ENCODE results near the gene LSM14A.

LSM14A gene

DNA sequence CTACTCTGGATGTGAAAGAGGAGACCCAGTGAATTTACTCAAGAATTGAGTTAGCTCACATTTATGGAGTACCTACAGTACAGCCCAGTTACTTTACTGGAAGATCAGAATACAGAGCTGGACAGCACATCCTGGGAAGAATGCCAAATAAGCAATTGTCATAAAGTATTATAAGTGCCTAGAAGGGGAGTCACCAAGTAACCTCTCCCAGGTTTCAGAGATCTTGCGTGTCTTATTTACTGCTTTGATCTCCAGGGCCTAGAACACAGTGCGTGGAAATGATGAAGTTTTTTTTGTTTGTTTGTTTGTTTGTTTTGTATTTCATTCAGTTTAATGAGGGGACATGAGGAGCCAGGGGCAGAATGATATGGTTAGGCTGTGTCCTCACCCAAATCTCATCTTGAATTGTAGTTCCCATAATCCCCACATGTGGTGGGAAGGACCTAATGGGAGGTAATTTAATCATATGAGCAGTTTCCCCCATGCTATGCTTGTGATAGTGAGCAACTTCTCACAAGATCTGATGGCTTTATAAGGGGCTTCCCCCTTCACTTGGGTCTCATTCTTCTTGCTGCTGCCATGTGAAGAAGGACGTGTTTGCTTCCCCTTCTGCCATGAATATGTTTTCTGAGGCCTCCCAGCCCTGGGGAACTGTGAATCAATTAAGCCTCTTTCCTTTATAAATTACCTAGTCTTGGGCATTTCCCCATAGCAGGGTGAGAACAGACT lies 87.2 kb downstream of the LSM14A start:
- DNase-seq = no peak

GRCh38 chr19:34260771-34261173 lies 88.5 kb downstream of the LSM14A start:
- DNase-seq = no peak

DNA sequence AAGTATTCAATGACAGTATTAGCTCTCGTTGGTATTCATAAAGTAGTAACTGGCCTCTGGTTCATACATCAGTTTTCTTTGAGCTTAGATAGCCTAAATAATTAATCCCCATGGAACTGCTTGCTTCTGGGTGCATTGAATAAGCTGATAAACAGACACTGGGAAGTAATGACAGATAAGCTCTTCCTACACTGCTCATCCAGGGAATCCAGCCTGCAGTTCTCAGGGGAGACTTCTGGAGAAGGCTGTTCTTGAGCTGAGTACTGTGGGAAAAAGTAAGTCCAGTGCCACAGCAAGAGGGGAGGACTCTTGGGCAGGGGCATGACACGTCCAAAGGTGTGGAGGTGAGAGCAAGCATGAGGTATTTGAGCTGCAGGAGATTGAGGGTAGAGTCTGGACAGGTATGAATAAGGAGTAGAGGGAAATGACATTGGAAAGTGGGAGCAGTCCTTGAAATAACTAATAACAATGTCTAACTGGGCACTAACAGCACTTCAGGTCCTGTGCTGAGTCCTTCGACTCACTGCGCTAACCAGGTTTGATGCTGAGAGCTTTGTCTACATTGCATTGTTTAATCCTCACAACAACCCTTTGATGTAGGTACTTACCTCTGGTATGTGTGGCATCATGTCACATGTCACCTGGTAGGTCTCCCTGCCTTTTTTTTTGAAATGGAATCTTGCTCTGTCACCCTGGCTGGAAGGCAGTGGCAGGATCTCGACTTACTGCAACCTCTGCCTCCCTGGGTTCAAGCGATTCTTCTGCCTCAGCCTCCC lies 89.2 kb downstream of the LSM14A start:
- no peak for DNase-seq

- no peak for DNase-seq
Measured at GRCh38 chr19:34263745-34264237, 91.5 kb downstream of the LSM14A start.

- DNase-seq = no peak
Measured at GRCh38 chr19:34265221-34265650, 92.9 kb downstream of the LSM14A start.

DNA sequence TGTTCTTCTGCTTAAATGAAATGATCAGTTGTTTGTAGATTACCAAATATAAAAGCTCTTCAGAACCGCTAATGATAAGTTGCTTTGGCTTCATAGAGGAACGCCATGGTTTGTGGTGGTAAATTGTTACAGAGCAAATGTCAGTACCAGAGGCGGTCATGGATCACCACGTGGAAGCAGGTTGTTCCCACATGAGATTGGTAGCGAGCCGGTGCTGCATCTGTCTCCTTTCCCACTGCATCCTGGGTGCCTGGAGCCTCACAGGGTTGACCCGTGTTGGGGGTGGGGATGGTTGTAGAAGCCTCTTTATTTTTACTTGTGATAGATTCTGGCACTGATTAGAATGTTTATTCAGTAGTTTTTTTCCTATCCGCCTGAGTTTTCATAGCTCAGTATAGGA lies 96.8 kb downstream of the LSM14A start:
- DNase-seq = no peak

DNA sequence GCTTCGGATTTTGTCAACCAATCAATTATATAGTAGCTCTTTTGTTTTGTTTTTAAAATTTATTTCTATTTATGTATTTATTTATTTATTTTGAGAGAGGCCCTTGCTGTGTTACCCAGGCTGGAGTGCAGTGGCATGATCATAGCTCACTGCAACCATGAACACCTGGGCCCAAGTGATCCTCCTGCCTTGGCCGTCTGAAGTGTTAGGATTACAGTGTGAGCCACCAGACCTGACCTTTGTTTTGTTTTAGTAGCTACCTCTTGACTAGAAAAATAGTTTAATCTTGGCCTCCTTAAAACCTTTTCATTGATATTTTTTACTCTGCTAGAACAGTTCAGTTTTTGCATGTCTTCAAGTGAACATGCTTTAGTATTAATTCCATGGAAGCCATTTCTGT lies 97.2 kb downstream of the LSM14A start:
- DNase-seq = no peak

DNA sequence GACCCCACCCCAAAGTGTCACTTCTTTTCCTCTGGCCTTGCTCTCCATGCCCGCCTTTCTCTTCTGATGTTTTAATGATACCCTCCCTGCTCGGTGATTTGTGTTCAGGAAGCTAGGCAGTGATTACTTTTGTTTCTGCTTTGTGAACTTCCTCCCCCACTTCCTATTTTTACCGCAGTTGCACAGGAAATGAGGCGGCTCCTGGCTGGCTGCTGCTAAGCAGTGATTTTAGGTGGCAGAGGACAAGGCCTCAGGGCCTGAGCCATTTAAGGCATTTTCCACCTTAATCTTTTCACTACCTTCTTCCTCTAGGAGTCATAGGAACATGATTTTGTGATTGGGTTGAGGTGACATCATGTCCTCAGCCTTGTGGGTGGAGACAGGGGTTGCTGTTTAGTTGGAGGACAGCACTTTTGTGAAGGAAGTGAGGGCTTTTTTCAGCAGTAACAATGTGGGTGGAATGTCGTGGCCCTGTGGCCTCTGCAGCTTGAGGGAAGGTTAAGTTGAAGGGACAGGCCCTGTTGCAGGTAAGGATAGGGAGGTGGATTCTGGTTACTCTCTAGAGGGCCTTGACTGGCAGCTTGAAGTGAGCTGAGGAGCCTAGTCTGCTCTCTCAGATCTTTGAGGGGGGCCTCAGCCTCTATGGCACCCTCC lies 97.8 kb downstream of the LSM14A start:
- no peak for DNase-seq

DNA sequence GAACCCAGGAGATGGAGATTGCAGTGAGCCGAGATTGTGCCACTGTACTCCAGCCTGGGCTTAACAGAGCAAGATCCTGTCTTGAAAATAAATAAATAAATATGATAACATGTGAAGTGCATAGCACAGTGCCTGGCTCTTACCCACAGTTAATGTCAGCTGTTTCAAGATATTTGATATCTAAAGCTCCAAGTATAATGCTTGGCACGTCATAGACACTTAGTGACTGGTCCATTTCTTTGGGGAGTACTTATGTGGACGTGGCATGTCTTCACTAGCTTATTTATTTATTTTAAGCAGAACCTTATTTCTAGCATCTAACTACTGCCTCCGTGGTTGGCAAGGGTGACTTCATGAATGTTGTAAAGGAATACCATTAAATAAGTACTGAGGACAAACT lies 100.8 kb downstream of the LSM14A start:
- DNase-seq = no peak

DNA sequence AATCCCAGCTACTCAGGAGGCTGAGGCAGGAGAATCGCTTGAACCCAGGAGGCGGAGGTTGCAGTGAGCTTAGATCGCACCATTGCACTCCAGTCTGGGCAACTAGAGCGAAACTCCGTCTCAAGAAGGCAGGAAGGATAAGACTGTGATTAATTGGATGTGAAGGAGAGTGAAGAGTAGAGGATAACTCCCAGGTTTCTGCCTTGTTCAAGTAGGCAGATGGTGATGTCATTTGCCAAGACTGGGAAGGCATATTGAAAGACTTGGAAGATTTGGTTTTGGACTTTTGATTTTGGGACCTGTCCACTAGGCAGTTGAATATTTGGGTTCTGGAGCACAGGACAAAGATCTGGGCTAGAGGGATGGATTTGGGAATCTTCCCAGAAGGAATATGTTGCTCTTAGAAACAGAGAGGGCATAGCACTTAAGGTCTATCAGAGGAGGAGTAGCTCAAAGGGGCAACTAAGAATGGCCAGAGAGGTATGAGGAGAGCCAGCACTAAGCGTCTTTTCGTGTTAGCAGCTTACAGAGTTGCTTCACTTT lies 102.1 kb downstream of the LSM14A start:
- no peak for DNase-seq

DNA sequence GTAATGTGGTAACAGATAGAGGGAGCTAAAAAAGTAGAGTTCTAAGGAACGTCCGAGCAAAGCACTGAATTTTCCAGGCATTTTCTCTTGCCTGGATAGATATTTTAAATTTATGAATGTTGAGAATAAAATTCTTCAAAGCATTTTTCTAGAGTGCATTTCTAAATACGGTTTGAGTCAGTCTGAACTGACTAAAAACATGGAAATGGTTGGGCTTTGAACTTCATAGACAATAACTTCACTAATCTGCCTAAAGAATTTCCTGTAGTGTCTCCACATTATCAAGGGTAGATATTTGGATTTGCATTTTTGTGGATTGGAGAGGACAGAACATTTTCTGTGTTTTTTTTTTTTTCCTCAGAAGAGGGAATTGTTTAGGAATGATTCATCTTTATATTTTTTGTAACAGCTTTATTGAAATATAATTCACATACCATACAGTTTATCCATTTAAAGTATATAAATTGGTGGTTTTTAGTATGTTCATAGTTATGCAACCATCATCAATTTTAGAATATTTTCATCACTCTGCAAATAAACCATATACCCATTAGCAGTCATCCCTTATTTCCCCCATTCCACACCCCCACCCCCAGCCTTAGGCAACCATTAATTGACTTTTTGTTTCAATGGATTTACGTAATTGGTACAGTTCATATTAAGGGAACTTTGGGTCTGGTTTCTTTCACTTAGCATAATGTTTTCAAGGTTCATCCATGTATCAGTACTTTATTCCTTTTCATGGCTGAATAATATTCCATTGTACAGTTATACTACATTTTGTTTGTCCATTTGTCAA lies 102.7 kb downstream of the LSM14A start:
- no peak for DNase-seq

DNA sequence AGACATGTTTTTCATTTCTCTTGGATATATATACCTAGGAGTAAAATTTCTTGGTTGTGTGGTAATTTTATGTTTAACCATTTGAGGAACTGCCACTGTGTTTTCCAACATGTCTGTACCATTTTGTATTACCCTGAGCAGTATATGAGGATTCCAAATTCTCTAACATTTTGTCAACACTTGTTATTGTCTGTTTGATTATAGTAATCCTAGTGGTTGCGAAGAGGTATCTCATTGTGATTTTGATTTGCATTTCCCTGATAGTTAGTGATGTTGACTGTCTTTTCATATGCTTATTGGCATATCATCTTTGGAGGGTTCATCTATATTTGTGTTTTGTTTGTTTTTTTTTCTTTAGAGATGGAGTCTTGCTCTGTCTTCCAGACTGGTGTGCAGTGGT lies 103.4 kb downstream of the LSM14A start:
- DNase-seq = no peak

GRCh38 chr19:34276614-34277013 lies 104.3 kb downstream of the LSM14A start:
- no peak for DNase-seq

DNA sequence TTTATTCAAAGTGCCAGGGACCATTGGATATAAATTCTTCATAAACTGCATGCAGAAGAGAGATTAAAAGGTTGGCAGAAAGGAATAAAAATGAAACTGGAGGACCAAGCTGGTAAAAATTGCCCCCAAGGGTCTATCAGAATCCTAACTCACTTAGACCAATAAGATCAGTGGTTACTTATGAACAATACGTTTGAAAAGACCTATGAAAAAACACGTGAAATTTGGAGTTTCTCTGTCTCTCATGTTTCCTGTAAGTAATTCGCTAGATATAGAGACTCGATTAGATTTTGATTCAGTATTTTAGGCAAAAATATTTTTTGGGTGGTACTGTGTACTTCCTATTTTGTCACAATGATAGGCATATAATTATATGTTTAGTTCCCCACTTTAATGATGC lies 104.9 kb downstream of the LSM14A start:
- DNase-seq = no peak

GRCh38 chr19:34278783-34279182 lies 106.5 kb downstream of the LSM14A start:
- DNase-seq = no peak

Measured in NCI-H1092 treated with DMSO at 0.1 percent for 48 hours (cell line).